Activated naive CD8-positive, alpha-beta T cell treated with anti-CD3 and anti-CD28 coated beads, Interleukin-2, amount 10 ng/mL, durations not matched to agents 7 days and 5 days (primary cell): ENCODE results near the gene RAB36. TPM values are rescaled to one million over a fixed set of nuclear protein-coding genes. Genes with fewer than 3 reads are reported as not detected.

Source experiments
- ATAC-seq: fragments of 150-1000 bp; cut with Tn5 transposase; one replicate; pipeline ENCODE4 v1.10.0; 2021; ENCODE audit warnings: low read depth, moderate library complexity
- POLR2A ChIA-PET: fragments of 350-600 bp; sonication (Branson Sonifier 250); formaldehyde crosslinking; loops from one replicate; lab custom pipeline; 2021; ENCODE audit warnings: antibody characterized with exemption; lab: Charles Lee
- DNase-seq: peaks from one replicate; pipeline ENCODE4 v3.0.0; 2021
- H3K27ac Mint-ChIP-seq: one replicate; pipeline ENCODE4 v1.8.0; 2022; ENCODE audit warnings: mild to moderate bottlenecking, mixed read lengths
- H3K27me3 Mint-ChIP-seq: one replicate; pipeline ENCODE4 v1.8.0; 2022; ENCODE audit warnings: mild to moderate bottlenecking, moderate library complexity, mixed read lengths
- H3K36me3 Mint-ChIP-seq: one replicate; pipeline ENCODE4 v1.8.0; 2021; ENCODE audit warnings: mild to moderate bottlenecking, mixed read lengths
- H3K4me1 Mint-ChIP-seq: one replicate; pipeline ENCODE4 v1.8.0; 2021; ENCODE audit warnings: mixed read lengths
- H3K4me3 Mint-ChIP-seq: one replicate; pipeline ENCODE4 v1.8.0; 2022; ENCODE audit warnings: mild to moderate bottlenecking, moderate library complexity, mixed read lengths
- H3K9me3 Mint-ChIP-seq: one replicate; pipeline ENCODE4 v1.8.0; 2021; ENCODE audit warnings: mixed read lengths
- total RNA-seq, 2 experiments: library from RNA; stranded (reverse); gene quantifications; one replicate each; pipeline ENCODE4 v1.2.3, GENCODE V29; 2021

The RAB36 gene
- total RNA-seq, 2 experiments from 2014 or later, result 0.68 to 1.3 TPM

- Mint-ChIP-seq H3K27me3 (no peaks in the 10 kb centered on the region), H3K36me3 (no peaks in the 10 kb centered on the region), H3K9me3 (no peaks in the 10 kb centered on the region), H3K4me1 (peaks cover 15% of the 10 kb centered on the region), H3K27ac (no peak overlapping the region), H3K4me3 (no peak overlapping the region)
- ATAC-seq, result no peak
- no peak for DNase-seq
- POLR2A ChIA-PET, result no interaction called here
Measured at GRCh38 chr22:23156286-23156685, 11.0 kb downstream of the RAB36 start.

GRCh38 chr22:23157560-23158515 is 12.6 kb downstream of the RAB36 start:
- Mint-ChIP-seq H3K27ac (no peak overlapping the region), H3K4me1 (peaks cover 13% of the 10 kb centered on the region), H3K36me3 (no peaks in the 10 kb centered on the region), H3K9me3 (no peaks in the 10 kb centered on the region), H3K27me3 (no peaks in the 10 kb centered on the region), H3K4me3 (no peak overlapping the region)
- DNase-seq, result no peak
- POLR2A ChIA-PET, result interaction anchor here (1.6 kb wide), 1 partner anchor 16 kb away, joined by 5 read pairs; the partner anchor contains the start of gene RSPH14
- no peak for ATAC-seq

- ATAC-seq (no peak), DNase-seq (no peak)
- no peak overlapping the region for H3K4me3 Mint-ChIP-seq
- H3K27me3 Mint-ChIP-seq, result no peaks in the 10 kb centered on the region
- H3K4me1 Mint-ChIP-seq, result peaks cover 4% of the 10 kb centered on the region
- POLR2A ChIA-PET, result no interaction called here
- H3K36me3 Mint-ChIP-seq, result no peaks in the 10 kb centered on the region
- no peaks in the 10 kb centered on the region for H3K9me3 Mint-ChIP-seq
- no peak overlapping the region for H3K27ac Mint-ChIP-seq
Measured at GRCh38 chr22:23158516-23159290, 13.4 kb downstream of the RAB36 start.

GRCh38 chr22:23159291-23159630 is 14.0 kb downstream of the RAB36 start:
- no peak for DNase-seq
- H3K4me3 Mint-ChIP-seq, result no peak overlapping the region
- no peaks in the 10 kb centered on the region for H3K27me3 Mint-ChIP-seq
- peaks cover under 1% of the 10 kb centered on the region for H3K4me1 Mint-ChIP-seq
- H3K36me3 Mint-ChIP-seq, result no peaks in the 10 kb centered on the region
- POLR2A ChIA-PET, result no interaction called here
- no peaks in the 10 kb centered on the region for H3K9me3 Mint-ChIP-seq
- no peak overlapping the region for H3K27ac Mint-ChIP-seq
- ATAC-seq, result no peak

- Mint-ChIP-seq H3K27me3 (no peaks in the 10 kb centered on the region), H3K4me1 (no peaks in the 10 kb centered on the region), H3K36me3 (no peaks in the 10 kb centered on the region), H3K4me3 (no peak overlapping the region), H3K27ac (no peak overlapping the region), H3K9me3 (no peaks in the 10 kb centered on the region)
- POLR2A ChIA-PET, result no interaction called here
- DNase-seq, result no peak
- ATAC-seq, result no peak
Measured at GRCh38 chr22:23161029-23161428, 15.8 kb downstream of the RAB36 start.

GRCh38 chr22:23161574-23161973 is 16.3 kb downstream of the RAB36 start:
- no peak for ATAC-seq
- no peaks in the 10 kb centered on the region for H3K4me1 Mint-ChIP-seq
- H3K4me3 Mint-ChIP-seq, result no peak overlapping the region
- no peaks in the 10 kb centered on the region for H3K36me3 Mint-ChIP-seq
- peaks cover 2% of the 10 kb centered on the region for H3K27me3 Mint-ChIP-seq
- POLR2A ChIA-PET, result no interaction called here
- no peaks in the 10 kb centered on the region for H3K9me3 Mint-ChIP-seq
- H3K27ac Mint-ChIP-seq, result no peak overlapping the region
- no peak for DNase-seq

GRCh38 chr22:23163665-23164064 is 18.4 kb downstream of the RAB36 start:
- DNase-seq, result no peak
- Mint-ChIP-seq H3K9me3 (no peaks in the 10 kb centered on the region), H3K36me3 (no peaks in the 10 kb centered on the region), H3K4me3 (no peak overlapping the region), H3K27me3 (peaks cover 2% of the 10 kb centered on the region), H3K27ac (no peak overlapping the region), H3K4me1 (no peaks in the 10 kb centered on the region)
- no peak for ATAC-seq
- POLR2A ChIA-PET, result interaction anchor here (1.2 to 1.4 kb wide), 2 partner anchors 10 to 22 kb away, joined by 3 to 4 read pairs; partner anchors contain the start of gene RSPH14

- ATAC-seq (no peak), DNase-seq (no peak)
- Mint-ChIP-seq H3K27me3 (peaks cover 2% of the 10 kb centered on the region), H3K36me3 (no peaks in the 10 kb centered on the region), H3K4me3 (no peak overlapping the region), H3K9me3 (no peaks in the 10 kb centered on the region), H3K4me1 (no peaks in the 10 kb centered on the region), H3K27ac (no peak overlapping the region)
- POLR2A ChIA-PET, result interaction anchor here (1.2 to 1.4 kb wide), 2 partner anchors 11 to 22 kb away, joined by 3 to 4 read pairs; partner anchors contain the start of gene RSPH14
Measured at GRCh38 chr22:23164091-23164490, 18.8 kb downstream of the RAB36 start.

GRCh38 chr22:23166042-23166831 is 21.0 kb downstream of the RAB36 start:
- POLR2A ChIA-PET, result interaction anchor here (0.6 kb wide), 1 partner anchor 77 kb away, joined by 3 read pairs; no protein-coding TSS in a partner anchor
- Mint-ChIP-seq H3K9me3 (no peaks in the 10 kb centered on the region), H3K4me1 (no peaks in the 10 kb centered on the region)

GRCh38 chr22:23166841-23167616 is 21.8 kb downstream of the RAB36 start:
- Mint-ChIP-seq H3K27ac (no peak overlapping the region), H3K4me3 (no peak overlapping the region), H3K4me1 (no peaks in the 10 kb centered on the region), H3K9me3 (no peaks in the 10 kb centered on the region), H3K36me3 (no peaks in the 10 kb centered on the region), H3K27me3 (peaks cover 2% of the 10 kb centered on the region)
- no peak for ATAC-seq
- POLR2A ChIA-PET, result interaction anchor here (0.6 kb wide), 1 partner anchor 77 kb away, joined by 4 read pairs; no protein-coding TSS in a partner anchor
- DNase-seq, result no peak

More at GRCh38 chr22:23166042-23166831, 21.0 kb downstream of the RAB36 start:
- no peak overlapping the region for H3K27ac Mint-ChIP-seq
- H3K36me3 Mint-ChIP-seq, result no peaks in the 10 kb centered on the region
- no peak for ATAC-seq
- no peak for DNase-seq
- peaks cover 2% of the 10 kb centered on the region for H3K27me3 Mint-ChIP-seq
- H3K4me3 Mint-ChIP-seq, result no peak overlapping the region

GRCh38 chr22:23168391-23169042 is 23.2 kb downstream of the RAB36 start:
- H3K4me3 Mint-ChIP-seq, result no peak overlapping the region
- DNase-seq (no peak), ATAC-seq (no peak)
- no peak overlapping the region for H3K27ac Mint-ChIP-seq
- H3K36me3 Mint-ChIP-seq, result no peaks in the 10 kb centered on the region
- no peaks in the 10 kb centered on the region for H3K4me1 Mint-ChIP-seq
- H3K27me3 Mint-ChIP-seq, result peaks cover 2% of the 10 kb centered on the region
- no peaks in the 10 kb centered on the region for H3K9me3 Mint-ChIP-seq
- POLR2A ChIA-PET, result no interaction called here

GRCh38 chr22:23169043-23169406 is 23.7 kb downstream of the RAB36 start:
- H3K9me3 Mint-ChIP-seq, result no peaks in the 10 kb centered on the region
- H3K4me1 Mint-ChIP-seq, result peaks cover 2% of the 10 kb centered on the region
- H3K27ac Mint-ChIP-seq, result no peak overlapping the region
- no peak overlapping the region for H3K4me3 Mint-ChIP-seq
- POLR2A ChIA-PET, result no interaction called here
- peaks cover 2% of the 10 kb centered on the region for H3K27me3 Mint-ChIP-seq
- no peaks in the 10 kb centered on the region for H3K36me3 Mint-ChIP-seq
- DNase-seq (no peak), ATAC-seq (no peak)
